Measurements from ENCODE around the gene AMZ2.

The AMZ2 gene

GRCh38 chr17:68290955-68291835, 43.4 kb downstream of the AMZ2 start, which contains the start of the genes ARSG and SLC16A6:
Gene ARSG (plus strand): TSS chr17:68291495. CDS start chr17:68307494, 15,999 bp downstream.
Gene SLC16A6 (minus strand): TSS chr17:68291127. CDS start chr17:68278320, 12,807 bp downstream.
- DNase-seq (ENCODE audit: low read depth in 2 of 2), result peak; percentile 70 to 71

DNA sequence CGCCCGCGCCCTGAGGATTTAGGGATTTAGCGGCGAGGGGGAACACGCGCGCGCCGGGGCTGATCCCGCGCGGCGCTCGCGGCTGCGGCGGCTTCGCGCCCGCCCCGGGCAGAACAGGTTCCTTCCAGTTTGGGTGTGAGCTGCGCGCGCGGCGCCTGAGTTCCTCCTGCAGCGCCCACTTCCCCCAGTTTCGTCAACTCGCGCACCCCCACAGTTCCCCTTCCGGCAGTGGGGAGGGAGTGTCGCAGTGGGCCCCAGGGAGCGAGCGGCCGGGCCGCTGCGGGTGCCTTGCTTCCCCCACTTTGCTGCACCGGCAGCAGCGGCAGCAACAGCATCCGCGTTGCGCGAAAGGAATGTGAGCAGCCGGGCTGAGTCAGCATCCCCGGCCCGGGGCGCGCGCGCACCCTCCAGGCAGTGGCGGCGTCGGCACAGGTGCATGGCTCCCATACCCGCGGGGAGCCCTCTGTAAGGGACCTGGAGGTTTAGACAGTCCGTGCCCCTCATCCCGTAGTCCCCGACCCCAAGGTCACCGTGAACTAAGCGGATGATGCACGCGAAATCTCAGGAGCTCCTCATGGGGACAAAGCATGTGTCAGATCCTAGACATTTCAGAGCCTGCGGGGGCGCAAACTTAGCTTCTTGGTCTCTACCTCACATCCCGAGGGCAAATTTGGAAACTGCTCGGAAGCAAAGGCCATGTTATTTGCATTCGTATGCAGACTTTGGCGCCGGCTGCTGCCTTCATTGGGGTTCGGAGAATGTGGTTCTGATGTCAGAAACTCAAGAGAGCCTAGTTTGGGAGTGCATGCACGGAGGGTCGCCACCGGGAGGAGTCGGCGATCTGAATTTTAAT, 44.2 kb downstream of the AMZ2 start:
- DNase-seq (ENCODE audit: low read depth in 2 of 2), result peak; percentile 75 to 81

DNA sequence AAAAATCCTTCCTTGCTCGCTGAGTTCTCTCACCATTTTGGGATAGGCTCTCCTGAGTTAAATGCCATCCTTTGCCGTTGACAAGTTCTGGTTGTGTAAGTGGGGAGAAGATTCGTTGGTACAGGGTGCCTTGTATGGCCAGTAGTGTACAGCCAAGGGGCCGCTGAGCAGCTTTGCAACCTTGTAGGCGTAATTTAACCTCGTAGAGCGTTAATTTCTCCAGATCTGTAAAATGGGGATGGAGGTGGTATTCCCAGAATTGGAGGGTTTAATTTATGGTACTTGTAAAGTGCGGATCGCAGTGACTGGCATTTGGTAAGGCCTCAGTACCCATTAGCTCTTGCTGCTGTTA, 44.8 kb downstream of the AMZ2 start:
- no peak for DNase-seq (ENCODE audit: low read depth in 2 of 2)

DNA sequence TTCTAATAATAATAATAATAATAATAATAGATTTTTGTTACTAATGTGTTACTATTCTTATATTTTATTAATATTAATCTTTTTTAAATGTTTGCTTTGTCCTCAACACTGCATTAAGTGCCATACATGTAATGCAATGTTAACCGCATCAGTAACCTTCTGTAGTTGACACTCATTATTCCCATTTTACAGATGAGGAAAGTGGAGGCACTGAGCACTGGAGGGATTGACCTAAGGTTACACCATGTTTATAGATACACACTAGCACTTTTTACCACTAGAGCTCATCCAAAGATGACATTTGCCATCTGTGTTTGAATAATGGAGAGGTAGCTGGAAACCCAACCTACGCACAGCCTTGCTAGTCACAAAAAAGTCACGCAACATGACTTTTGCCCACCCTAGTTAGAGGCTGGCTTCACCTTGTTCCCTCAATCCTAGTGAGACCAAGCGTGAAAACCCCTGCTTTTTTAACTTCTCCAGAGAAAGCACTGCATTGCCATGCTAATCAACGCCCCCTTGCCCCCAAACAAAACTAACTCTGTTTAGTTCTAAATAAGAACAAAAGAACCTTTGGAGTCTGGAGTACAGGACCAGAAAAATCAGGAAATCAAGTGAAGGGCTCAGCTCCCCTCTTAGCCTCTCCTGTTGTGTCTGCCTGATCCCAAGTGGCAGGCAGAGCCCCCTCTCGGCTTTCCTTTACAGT, 45.8 kb downstream of the AMZ2 start:
- DNase-seq (ENCODE audit: low read depth in 2 of 2), result no peak

DNA sequence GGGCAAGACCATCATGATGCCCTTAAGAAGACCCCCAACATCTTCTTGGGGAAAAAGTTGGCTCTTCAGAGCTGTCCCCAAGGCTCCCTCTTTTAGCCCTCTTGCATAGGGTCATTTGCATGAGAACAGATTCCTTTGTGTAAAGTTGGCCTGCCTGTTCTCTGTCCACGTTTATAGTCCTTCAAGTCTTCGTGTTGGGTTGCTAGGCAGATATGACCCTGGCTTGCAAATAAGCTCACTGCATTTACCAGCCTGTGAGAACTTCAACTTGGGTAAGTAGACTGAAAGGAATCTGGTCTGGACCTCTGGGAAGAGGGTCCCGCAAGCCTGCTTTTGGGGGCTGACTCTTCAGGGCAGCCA, 46.3 kb downstream of the AMZ2 start:
- no peak for DNase-seq (ENCODE audit: low read depth in 2 of 2)

GRCh38 chr17:68294617-68295016, 46.8 kb downstream of the AMZ2 start:
- no peak for DNase-seq (ENCODE audit: low read depth in 2 of 2)

- peak; percentile 39 to 41 for DNase-seq (ENCODE audit: low read depth in 2 of 2)
These were observed 47.2 kb downstream of the AMZ2 start for GRCh38 chr17:68295086-68295485.

DNA sequence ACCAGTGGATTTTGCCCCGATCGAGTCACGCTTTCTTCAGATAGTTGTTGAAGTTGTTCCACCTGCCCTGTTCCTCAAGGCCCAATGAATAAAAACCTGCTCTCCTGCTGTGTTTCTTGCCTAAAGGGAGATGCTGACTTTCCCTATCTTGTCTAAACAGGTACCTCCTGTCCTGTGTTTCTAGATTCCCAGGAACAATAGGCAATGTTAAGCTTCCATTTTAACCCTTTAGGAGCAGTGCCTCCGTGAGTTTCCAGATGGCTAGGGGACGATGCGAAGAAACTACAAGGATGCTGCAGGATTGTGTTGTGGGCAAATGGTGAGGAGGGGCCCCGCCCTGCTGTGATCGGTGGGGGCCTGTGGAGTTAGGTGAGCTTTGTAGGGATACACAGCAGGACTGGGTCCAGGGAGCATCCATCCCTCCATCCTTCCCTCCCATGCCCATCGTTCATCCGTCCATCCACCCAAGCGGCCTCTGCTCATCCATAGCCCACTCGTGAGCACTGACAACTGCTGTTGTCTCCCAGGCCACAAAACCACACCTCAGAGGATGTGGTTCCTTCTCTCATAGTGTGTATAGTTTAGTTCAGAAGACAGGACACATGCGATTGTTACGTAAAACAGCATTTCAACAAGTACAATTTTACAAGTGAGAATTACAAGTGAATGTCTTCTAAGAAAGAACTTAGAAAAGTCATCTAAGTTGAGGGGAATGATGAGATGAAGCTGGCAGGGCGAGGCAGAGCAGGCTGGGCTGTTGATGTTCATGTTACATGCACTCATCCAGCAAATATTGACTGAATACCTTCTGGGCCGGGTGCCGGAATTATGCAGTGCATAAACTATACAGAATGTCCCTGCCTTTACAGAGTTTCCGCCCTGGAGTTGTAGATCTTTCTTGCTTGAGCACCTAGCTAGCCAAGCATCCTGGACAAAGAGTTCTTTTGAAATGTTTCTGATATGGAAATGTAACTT, 48.7 kb downstream of the AMZ2 start:
- DNase-seq (ENCODE audit: low read depth in 2 of 2), result no peak

- DNase-seq (ENCODE audit: low read depth in 2 of 2), result no peak
These were observed 49.4 kb downstream of the AMZ2 start for GRCh38 chr17:68297195-68297594.

- no peak for DNase-seq (ENCODE audit: low read depth in 2 of 2)
These were observed 50.8 kb downstream of the AMZ2 start for GRCh38 chr17:68298601-68299000.

GRCh38 chr17:68299817-68300216, 52.0 kb downstream of the AMZ2 start:
- no peak for DNase-seq (ENCODE audit: low read depth in 2 of 2)

GRCh38 chr17:68301438-68301959, 53.7 kb downstream of the AMZ2 start:
- no peak for DNase-seq (ENCODE audit: low read depth in 2 of 2)

DNA sequence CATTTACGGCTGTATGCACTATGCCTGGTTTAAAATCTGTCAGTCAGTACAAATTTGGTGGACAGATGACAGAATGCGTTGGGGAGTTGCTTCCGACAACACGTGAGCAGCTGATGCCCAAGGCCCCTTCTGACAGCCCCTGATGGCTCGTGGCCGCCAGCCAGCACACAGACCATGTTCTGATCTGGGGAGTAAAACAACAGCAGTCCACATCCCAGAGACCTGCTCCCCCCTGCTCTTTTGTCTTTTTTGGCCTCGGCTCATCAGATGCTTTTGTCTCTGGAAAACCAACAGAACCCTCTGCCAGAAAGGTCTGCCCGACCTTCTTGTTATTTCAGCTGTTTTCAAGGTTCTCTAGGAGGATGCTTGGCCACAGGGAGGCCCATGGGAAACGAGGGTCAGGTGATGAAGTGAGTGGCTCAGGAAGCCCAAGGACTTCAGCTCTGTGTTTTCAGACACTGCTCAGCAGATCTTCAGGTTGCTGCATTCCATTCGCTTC, 54.3 kb downstream of the AMZ2 start:
- no peak for DNase-seq (ENCODE audit: low read depth in 2 of 2)

GRCh38 chr17:68302666-68303065, 54.8 kb downstream of the AMZ2 start:
- no peak for DNase-seq (ENCODE audit: low read depth in 2 of 2)

DNA sequence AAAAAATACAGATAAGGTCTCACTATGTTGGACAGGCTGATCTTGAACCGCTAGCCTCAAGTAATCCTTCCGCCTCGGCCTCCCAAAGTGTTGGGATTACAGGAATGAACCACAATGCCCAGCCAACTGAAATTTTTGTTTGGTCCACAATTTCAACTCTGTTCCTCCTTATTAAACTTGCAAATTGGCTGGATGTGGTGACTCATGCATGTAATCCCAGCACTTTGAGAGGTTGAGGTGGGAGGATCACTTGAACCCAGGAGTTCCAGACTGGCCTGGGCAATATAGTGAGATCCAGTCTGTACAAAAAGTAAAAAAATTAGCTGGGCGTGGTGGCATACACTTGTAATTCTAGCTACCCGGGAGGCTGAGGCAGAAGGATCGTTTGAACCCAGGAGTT, 56.9 kb downstream of the AMZ2 start:
- DNase-seq (ENCODE audit: low read depth in 2 of 2), result no peak

DNA sequence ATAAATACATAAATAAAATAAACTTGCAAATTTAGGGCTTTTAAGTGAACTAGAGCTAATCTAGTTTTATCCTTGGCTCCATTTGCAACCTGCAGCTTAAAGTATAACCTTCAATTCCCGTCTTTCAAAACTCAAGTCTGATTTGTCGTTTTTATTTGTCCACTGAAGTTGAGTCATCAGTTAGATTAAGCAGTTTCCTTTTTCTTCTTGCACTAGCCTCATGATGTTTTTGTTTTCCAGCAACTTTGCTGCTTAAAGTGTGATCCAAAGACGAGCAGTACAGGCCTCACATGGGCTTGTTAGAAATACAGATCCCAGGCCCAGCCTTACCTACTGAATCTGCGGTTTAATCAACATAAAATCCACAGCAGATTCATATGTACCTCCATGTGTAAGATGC, 57.3 kb downstream of the AMZ2 start:
- DNase-seq (ENCODE audit: low read depth in 2 of 2), result no peak
